Endothelial cell of umbilical vein (primary cell): ENCODE measurements around the gene ADAMTSL3.

Source experiments
- EZH2 ChIP-seq: IDR thresholded peaks from 2 replicates; pipeline ENCODE4 v1.6.1; 2012; ENCODE audit warnings: borderline replicate concordance, low read depth, mild to moderate bottlenecking, moderate library complexity, low read length, inconsistent platforms; ENCODE audit not compliant: severe bottlenecking
- FOS ChIP-seq: IDR thresholded peaks from 2 replicates; pipeline ENCODE4 v1.6.1; 2011; ENCODE audit warnings: mild to moderate bottlenecking, low read length, moderate library complexity, borderline replicate concordance; ENCODE audit not compliant: insufficient read depth
- GATA2 ChIP-seq: IDR thresholded peaks from 2 replicates; pipeline ENCODE4 v1.7.0; 2011; ENCODE audit warnings: low read depth, mild to moderate bottlenecking, moderate library complexity, mixed read lengths, low read length; ENCODE audit not compliant: insufficient read length, insufficient read depth
- JUN ChIP-seq: IDR thresholded peaks from 2 replicates; pipeline ENCODE4 v1.6.1; 2011; ENCODE audit warnings: borderline replicate concordance, low read depth; ENCODE audit not compliant: insufficient read length, insufficient read depth
- MYC ChIP-seq: IDR thresholded peaks from one replicate; pipeline ENCODE4 v1.6.1; 2011; ENCODE audit warnings: mild to moderate bottlenecking, low read depth, low read length
- POLR2A ChIP-seq: IDR thresholded peaks from 2 replicates; pipeline ENCODE4 v1.6.1; 2012; ENCODE audit warnings: low read depth, mild to moderate bottlenecking, control low read depth, low read length
- POLR2AphosphoS5 ChIP-seq: IDR thresholded peaks from 2 replicates; pipeline ENCODE4 v1.6.1; 2012; ENCODE audit warnings: low read depth, mild to moderate bottlenecking, control low read depth, low read length, moderate library complexity; ENCODE audit not compliant: insufficient read depth
- TF ChIP-seq, protein P1 (sequence below), 2 donors: IDR thresholded peaks; 1 replicate in 1 of 2; 2 replicates in 1 of 2; pipeline ENCODE4 v1.5.1; 2011; ENCODE audit warnings: low read length in 2 of 2, mild to moderate bottlenecking in 2 of 2, moderate library complexity in 2 of 2, control low read depth in 1 of 2, inconsistent platforms in 1 of 2, low read depth in 1 of 2; ENCODE audit not compliant: insufficient read depth in 1 of 2; ENCODE audit errors: extremely low read depth in 1 of 2
- TF ChIP-seq, protein P2 (sequence below): IDR thresholded peaks from 2 replicates; pipeline ENCODE4 v1.6.1; 2011; ENCODE audit not compliant: insufficient read depth, insufficient read length

- TF ChIP-seq POLR2A (no peak), EZH2 (no peak), POLR2AphosphoS5 (no peak), MYC (no peak), FOS (no peak), JUN (no peak), GATA2 (no peak)
- TF ChIP-seq, protein P1, sequence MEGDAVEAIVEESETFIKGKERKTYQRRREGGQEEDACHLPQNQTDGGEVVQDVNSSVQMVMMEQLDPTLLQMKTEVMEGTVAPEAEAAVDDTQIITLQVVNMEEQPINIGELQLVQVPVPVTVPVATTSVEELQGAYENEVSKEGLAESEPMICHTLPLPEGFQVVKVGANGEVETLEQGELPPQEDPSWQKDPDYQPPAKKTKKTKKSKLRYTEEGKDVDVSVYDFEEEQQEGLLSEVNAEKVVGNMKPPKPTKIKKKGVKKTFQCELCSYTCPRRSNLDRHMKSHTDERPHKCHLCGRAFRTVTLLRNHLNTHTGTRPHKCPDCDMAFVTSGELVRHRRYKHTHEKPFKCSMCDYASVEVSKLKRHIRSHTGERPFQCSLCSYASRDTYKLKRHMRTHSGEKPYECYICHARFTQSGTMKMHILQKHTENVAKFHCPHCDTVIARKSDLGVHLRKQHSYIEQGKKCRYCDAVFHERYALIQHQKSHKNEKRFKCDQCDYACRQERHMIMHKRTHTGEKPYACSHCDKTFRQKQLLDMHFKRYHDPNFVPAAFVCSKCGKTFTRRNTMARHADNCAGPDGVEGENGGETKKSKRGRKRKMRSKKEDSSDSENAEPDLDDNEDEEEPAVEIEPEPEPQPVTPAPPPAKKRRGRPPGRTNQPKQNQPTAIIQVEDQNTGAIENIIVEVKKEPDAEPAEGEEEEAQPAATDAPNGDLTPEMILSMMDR (IDR thresholded peaks at IDR 0.05; ENCODE audit: extremely low read depth in 1 of 2, insufficient read depth in 1 of 2, low read depth in 1 of 2, low read length in 2 of 2), result no peak
- TF ChIP-seq, protein P2, sequence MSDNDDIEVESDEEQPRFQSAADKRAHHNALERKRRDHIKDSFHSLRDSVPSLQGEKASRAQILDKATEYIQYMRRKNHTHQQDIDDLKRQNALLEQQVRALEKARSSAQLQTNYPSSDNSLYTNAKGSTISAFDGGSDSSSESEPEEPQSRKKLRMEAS, result no peak
Observed at GRCh38 chr15:83793069-83793468, 139.1 kb downstream of the ADAMTSL3 start.
